Tibial nerve (tissue), 4 donors: ENCODE measurements around the gene ANAPC5. TPM values are rescaled to one million over a fixed set of nuclear protein-coding genes. Genes with fewer than 3 reads are reported as not detected.
A peak's percentile ranks its signal among the peaks of the same experiment; 100 is the strongest.

Source experiments
- DNase-seq, 2 donors: peaks; one replicate each; pipeline ENCODE4 v3.0.0-alpha.2; 2019; ENCODE audit warnings: low spot score in 2 of 2
- H3K27ac ChIP-seq, 4 donors: fragments of 200-600 bp; sonication (generic) in 3 of 4; one replicate each; pipeline ENCODE4 v1.5.1; 2017 to 2019; ENCODE audit warnings: mild to moderate bottlenecking in 1 of 4
- H3K27me3 ChIP-seq, 2 donors: fragments of 200-600 bp; sonication (generic) in 1 of 2; one replicate each; pipeline versions ENCODE4 v1.5.1 to v1.6.0; 2017 to 2019
- H3K36me3 ChIP-seq, 3 donors: fragments of 200-600 bp; sonication (generic); one replicate each; pipeline ENCODE4 v1.5.1; 2018 to 2019
- H3K4me1 ChIP-seq, 4 donors: fragments of 200-600 bp; sonication (generic) in 3 of 4; one replicate each; pipeline ENCODE4 v1.5.1; 2017 to 2019
- H3K4me3 ChIP-seq, 4 donors: fragments of 200-600 bp; sonication (generic) in 3 of 4; one replicate each; pipeline ENCODE4 v1.5.1; 2017 to 2019; ENCODE audit warnings: mild to moderate bottlenecking in 1 of 4, moderate library complexity in 1 of 4
- H3K9me3 ChIP-seq, 4 donors: fragments of 200-600 bp; sonication (generic) in 3 of 4; one replicate each; pipeline ENCODE4 v1.5.1; 2017 to 2019
- CTCF ChIP-seq, 5 experiments: fragments of 200-600 bp in 3 of 5; fragments of 450-650 bp in 2 of 5; sonication (generic) in 3 of 5; IDR thresholded peaks; one replicate each; pipeline ENCODE4 v1.5.1; 2016 to 2019; ENCODE audit warnings: antibody characterized with exemption in 5 of 5, mild to moderate bottlenecking in 3 of 5, moderate library complexity in 2 of 5
- EP300 ChIP-seq, 2 donors: sonication (generic); formaldehyde crosslinking; IDR thresholded peaks; one replicate each; pipeline ENCODE4 v1.6.1; 2017; ENCODE audit warnings: antibody characterized with exemption in 2 of 2, mild to moderate bottlenecking in 1 of 2
- POLR2A ChIP-seq, 2 donors: fragments of 450-650 bp; IDR thresholded peaks; one replicate each; pipeline ENCODE4 v1.6.1; 2017; ENCODE audit warnings: antibody characterized with exemption in 2 of 2, mild to moderate bottlenecking in 2 of 2, moderate library complexity in 2 of 2
- WGBS, 2 donors: methylation state at CpG; one replicate each; pipeline ENCODE4 v1.1.5; 2018; 5-methylcytosine and 5-hydroxymethylcytosine counted together
- total RNA-seq, 4 donors: library from RNA; depleted of rRNA; stranded (reverse); fragments of >200 nt; gene quantifications; one replicate each; pipeline ENCODE4 v1.1.0, GENCODE V29; 2016

The ANAPC5 gene
- total RNA-seq, 4 donors from 2014 or later, result 103 to 170 (median 139) TPM

GRCh38 chr12:121295746-121296617, 56.2 kb downstream of the ANAPC5 start:
- Histone ChIP-seq H3K36me3 (peaks cover 0 to 15% (median 0%) of the 10 kb centered on the region in 3 donors), H3K4me3 (peak overlapping the region; percentile 90 to 100 (median 96)), H3K9me3 (no peaks in the 10 kb centered on the region), H3K4me1 (peaks cover 0 to 30% (median 21%) of the 10 kb centered on the region in 4 donors), H3K27ac (peak overlapping the region; percentile 73 to 94 (median 90)), H3K27me3 (no peaks in the 10 kb centered on the region)
- TF ChIP-seq CTCF (IDR thresholded peaks at IDR 0.05) (peak in 1 of 5 experiments; percentile 15), POLR2A (IDR thresholded peaks at IDR 0.05) (no peak)
- 0 to 2% methylated on average over 25 to 33 of the region's 55 CpGs for WGBS, 2 donors
- no peak for DNase-seq

- Histone ChIP-seq H3K36me3 (peaks cover 0 to 15% (median 0%) of the 10 kb centered on the region in 3 donors), H3K4me3 (peak overlapping the region; percentile 90 to 100 (median 96)), H3K4me1 (peaks cover 0 to 30% (median 21%) of the 10 kb centered on the region in 4 donors), H3K27me3 (no peaks in the 10 kb centered on the region), H3K9me3 (no peaks in the 10 kb centered on the region), H3K27ac (peak overlapping the region in 3 of 4 donors; percentile 89 to 94 (median 91))
- 28 to 29% methylated on average over 7 of the region's 7 CpGs for WGBS, 2 donors
- no peak for DNase-seq
- no peak for TF ChIP-seq EP300 (IDR thresholded peaks at IDR 0.05)
- TF ChIP-seq POLR2A (IDR thresholded peaks at IDR 0.05), result no peak
- no peak for TF ChIP-seq CTCF (IDR thresholded peaks at IDR 0.05)
These were observed 57.0 kb downstream of the ANAPC5 start for GRCh38 chr12:121295116-121295745.

- no peak for TF ChIP-seq EP300 (IDR thresholded peaks at IDR 0.05)
- no peak for DNase-seq
- Histone ChIP-seq H3K27me3 (no peaks in the 10 kb centered on the region), H3K4me3 (no peak overlapping the region), H3K27ac (no peak overlapping the region), H3K4me1 (peaks cover 0 to 39% (median 23%) of the 10 kb centered on the region in 4 donors), H3K9me3 (no peaks in the 10 kb centered on the region), H3K36me3 (peaks cover 0 to 15% (median 0%) of the 10 kb centered on the region in 3 donors)
- WGBS, 2 donors, result 85 to 86% methylated on average over 10 of the region's 10 CpGs
These were observed 57.9 kb downstream of the ANAPC5 start for GRCh38 chr12:121294151-121294889.

GRCh38 chr12:121293603-121294002, 58.6 kb downstream of the ANAPC5 start:
- WGBS, 2 donors, result 89 to 93% methylated on average over 4 of the region's 4 CpGs
- no peak for TF ChIP-seq EP300 (IDR thresholded peaks at IDR 0.05)
- no peak for TF ChIP-seq CTCF (IDR thresholded peaks at IDR 0.05)
- no peak for TF ChIP-seq POLR2A (IDR thresholded peaks at IDR 0.05)
- H3K36me3 ChIP-seq, result peaks cover 0 to 15% (median 0%) of the 10 kb centered on the region in 3 donors
- no peak overlapping the region for H3K27ac ChIP-seq
- no peak overlapping the region for H3K4me3 ChIP-seq
- H3K4me1 ChIP-seq, result peaks cover 0 to 46% (median 28%) of the 10 kb centered on the region in 4 donors
- DNase-seq, result no peak
- no peaks in the 10 kb centered on the region for H3K27me3 ChIP-seq
- H3K9me3 ChIP-seq, result no peaks in the 10 kb centered on the region

- Histone ChIP-seq H3K4me1 (peaks cover 0 to 40% (median 22%) of the 10 kb centered on the region in 4 donors), H3K27ac (peak overlapping the region in 1 of 4 donors; percentile 63), H3K27me3 (no peaks in the 10 kb centered on the region), H3K36me3 (peaks cover 0 to 15% (median 0%) of the 10 kb centered on the region in 3 donors), H3K9me3 (no peaks in the 10 kb centered on the region), H3K4me3 (no peak overlapping the region)
- 98% methylated on average over 5 of the region's 5 CpGs for WGBS, 2 donors
- no peak for DNase-seq
- TF ChIP-seq EP300 (IDR thresholded peaks at IDR 0.05) (no peak), CTCF (IDR thresholded peaks at IDR 0.05) (no peak), POLR2A (IDR thresholded peaks at IDR 0.05) (no peak)
These were observed 61.8 kb downstream of the ANAPC5 start for GRCh38 chr12:121290410-121290809.
